Measurements from ENCODE around the gene ADAM23.

GRCh38 chr2:206424134-206424533, 19.2 kb upstream of the ADAM23 start:
- TF ChIP-seq CTCF (IDR thresholded peaks at IDR 0.05) (no peak), POLR2A (IDR thresholded peaks at IDR 0.05) (no peak)

Data from thyroid gland (tissue), 4 donors.